GM15510 (cell line): Measurements from ENCODE around the gene NTN4.

Experiments used
- POLR2A ChIP-seq: IDR thresholded peaks from 3 replicates; pipeline ENCODE4 v1.6.1; 2011; ENCODE audit warnings: borderline replicate concordance; ENCODE audit not compliant: insufficient read length; ENCODE audit errors: extremely low read depth

NTN4 gene

DNA sequence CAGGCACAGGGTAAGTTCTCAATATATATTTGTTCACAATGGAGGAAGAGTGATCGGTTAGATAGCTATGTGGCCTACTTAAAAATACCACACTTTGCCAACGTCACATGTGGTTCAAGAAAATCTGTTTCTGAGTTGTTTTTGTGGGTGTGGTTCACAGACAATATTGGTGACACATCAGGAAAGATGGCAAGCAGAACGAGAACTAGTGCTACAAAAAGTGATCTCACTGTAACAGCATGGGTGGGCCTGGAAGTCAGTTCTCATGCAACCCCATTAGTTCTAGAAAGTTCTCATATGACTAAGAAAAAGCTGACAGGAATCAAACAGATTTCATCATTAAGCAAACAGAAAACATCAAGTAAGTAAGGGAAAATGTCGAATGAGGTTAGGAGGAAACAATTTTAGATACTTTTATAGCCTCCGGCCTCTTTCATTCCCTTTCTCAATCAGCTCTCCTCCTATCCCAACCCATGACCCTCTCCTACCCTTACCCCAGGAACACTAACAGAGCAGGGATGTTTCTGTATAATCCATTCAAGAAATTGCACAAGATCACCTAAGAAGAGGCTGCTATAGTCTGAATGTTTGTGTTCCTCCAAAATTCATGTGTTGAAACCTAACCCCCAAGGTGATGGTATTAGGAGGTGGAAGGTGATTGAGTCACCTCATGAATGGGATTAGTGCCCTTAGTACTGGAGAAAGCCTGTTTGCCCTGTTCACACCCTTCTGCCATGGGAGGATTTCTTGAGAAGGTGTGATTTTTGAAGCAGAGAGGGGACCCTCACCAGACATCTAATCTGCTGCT lies 15.5 kb upstream of the NTN4 start:
- TF ChIP-seq POLR2A = no peak

DNA sequence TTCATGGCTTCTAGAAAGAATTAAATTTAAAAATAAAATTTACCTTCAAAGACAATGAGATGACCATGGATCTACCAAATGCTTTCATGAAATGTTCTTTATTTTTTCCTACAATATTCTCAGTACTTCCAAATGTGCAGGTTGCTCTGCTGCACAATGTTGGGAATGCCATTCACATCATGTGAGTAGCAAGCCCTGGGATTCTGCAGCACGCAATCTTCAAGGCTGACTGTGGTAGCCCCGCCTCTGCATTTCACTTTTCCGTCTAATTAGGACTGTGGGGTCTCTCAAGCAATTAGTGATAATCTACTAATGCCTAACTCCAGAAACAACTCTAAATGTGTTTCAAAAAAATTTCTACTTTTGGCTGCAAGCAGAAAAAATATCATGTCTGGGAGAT lies 13.7 kb upstream of the NTN4 start:
- TF ChIP-seq POLR2A = no peak

DNA sequence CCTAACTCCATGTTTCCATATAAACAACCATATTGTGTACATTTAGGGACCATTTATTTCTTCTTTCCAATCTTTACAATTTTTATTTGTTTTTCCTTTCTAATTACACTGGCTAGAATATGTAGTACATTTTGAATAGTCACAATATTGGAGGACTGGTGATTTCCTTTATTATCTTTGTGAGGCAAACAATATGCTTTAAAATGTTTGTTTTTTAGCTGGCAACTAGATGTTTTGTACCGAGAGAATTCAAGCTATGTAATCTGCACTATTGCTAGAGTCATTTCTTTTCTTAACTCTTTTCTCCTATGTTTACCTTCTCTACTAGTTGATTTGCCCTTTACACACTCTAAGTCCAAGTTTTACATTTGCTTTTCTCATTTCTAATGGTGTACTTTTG lies 13.3 kb upstream of the NTN4 start:
- TF ChIP-seq POLR2A = no peak

DNA sequence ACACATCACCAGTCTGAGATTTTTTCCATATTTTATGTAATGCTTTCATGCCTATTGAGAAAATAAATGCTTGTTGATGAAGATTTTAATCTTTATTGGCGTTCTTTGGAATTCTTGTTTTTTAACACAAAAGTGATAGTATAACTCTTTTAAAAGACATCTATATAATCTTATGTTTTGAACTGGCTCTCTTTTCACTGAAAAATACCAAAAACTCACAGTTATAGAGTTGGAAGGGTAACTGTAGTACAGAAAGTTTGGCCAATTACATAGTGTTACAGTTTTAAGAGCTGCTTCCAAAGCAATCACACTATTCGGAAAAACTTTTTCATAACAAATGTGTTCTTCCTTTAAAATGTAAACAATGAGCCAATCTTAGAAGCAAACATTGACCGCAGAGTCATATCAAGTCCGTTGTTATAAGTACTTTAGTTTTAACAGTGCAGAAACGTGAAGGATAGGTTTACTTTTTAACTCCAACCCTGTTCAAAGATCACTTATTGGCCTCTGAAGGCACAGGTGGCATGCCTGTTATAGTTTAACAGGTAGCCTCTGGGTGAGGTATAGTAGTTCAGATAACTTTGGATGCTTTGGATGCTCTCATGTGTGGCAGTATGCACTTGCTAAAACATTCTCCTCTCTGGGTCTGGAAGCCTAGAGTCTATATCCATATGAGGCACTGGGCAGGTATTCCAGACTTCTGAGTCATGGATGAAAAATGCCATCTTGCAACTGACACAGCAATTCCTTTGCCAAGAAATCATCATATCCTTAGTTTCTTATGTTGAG lies 12.1 kb upstream of the NTN4 start:
- TF ChIP-seq POLR2A = no peak

DNA sequence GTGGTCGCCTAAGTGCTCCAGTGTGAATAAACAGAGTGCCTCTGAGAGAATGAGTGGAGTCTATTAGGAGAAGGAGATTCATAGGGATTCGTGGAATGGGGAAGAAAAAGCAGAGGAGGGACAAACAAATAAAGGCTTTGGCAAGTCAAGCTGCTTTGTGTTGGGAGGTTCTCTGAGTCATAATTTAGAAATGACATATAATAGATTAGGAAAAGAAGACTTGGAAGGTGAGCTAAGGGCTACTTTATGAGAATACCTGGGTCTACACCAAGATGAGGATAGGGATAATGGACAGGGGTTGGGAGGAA lies 6.4 kb upstream of the NTN4 start:
- no peak for TF ChIP-seq POLR2A

DNA sequence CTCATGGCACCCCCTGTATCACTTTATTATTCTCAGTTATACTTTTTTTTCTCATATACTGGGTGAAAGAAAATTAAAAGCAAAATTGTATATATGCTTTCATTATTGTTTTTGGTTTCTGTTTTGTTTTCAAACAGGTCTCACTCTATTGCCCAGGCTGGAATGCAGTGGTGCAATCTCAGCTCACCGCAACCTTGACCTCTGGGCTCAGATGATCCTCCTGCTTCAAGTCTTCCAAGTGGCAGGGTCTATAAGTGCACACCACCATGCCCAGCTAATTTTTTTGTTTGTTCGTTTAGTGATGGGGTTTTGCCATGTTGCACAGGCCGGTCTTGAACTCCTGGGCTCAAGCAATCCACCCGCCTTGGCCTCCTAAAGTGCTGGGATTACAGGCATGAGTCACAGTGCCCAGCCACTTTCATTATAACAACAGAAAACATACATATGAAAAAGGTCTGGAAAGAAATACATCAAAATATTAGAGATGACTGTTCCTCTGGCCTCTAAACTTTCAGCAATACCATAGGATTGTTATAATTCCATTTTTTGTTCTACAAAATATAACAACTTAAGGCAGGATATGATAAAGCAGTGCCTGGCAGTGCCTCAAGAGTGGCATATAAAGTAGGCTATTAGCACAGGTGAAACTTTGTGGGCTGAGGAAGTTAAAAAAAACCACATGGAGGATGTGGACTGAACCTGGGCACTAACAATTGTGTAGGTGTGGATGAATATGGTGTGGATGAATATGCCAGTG lies 5.8 kb upstream of the NTN4 start:
- TF ChIP-seq POLR2A = no peak

DNA sequence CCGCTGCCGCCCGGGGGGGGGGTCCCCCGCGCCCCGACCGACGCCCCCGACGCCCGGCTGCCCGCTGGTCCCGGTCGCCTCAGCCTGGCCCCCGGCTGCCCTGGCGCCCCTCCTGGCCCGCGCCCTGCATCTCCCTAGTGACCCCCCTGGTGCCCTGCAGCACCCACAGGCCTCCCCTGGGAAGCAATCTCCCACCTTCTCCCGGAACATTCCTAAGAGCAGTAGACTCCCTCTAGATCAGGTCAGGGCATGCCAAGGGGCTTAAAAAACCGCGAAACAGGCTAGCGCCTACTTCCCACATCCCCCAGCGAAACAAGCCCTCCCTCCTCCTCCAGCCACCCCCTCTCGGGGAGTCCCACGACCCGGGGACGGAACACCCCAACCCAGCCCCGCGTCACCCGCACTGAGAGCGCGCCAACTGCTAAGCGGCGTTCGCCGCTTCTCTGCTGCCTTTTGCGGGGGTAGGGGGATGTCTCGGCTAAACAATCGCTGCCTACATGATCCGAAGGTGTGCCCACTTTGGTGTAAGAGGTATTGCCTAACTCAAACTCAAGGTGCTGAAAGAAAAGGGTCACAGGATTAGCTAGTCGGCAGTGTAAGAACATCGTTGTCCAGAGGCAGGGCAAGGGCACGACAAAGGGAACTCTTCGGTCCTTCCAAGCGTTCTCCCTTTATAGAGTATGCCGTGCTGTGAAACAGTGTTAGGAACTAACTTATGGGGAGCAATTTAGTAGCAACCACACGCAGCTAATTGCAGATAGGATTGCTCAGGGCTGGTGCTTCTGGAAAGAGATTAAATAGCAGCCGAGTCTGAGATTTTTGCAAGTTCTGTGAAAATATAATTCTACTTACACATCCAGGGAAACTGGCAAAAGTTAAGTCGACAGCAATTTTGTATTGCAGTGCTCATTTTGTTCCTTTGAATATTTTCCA lies 619 bp upstream of the NTN4 start:
- TF ChIP-seq POLR2A = no peak

DNA sequence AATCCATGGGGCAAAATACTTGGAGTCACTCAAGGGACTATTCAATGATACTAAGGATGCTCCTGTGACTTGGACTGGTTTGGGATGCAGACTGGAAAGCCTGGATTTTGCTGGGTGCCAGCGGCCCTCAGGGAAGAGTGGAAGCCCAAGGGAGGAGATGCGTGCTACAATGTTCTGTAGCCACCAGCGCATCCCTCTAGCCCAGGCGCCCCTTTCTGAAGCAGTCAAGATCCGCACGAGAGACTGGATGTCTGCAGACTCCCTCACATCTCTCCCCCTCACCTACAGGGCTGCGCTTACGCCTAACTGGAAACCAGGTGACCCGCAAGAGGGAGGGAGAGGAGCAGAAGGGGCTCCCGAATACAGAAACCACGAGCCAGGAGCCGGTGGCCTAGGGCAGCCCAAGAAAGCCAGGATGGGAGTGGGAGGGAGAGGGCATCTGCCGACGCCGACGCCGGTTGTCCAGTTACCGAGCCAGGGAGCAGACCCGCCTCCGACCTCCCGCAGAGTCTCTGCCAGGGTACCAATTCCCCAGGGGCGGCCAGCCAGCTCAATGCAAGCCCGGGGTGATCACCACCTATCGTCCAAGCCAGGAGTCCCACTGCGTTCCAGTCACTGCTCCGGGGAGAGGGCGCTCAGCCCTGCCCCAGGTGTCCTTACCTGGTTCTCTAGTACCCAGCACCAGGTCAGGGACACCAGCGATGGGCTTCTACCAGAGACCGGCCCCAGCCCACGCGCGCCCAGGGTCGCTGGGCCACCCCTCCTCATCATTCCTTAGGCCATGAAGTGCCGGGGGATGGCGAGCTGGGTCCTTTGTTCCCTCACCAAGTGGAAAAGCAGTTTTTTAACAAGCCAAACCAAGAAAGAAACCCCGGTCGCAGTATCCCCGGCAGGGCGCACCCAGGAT lies 1.2 kb downstream of the NTN4 start:
- TF ChIP-seq POLR2A = no peak

DNA sequence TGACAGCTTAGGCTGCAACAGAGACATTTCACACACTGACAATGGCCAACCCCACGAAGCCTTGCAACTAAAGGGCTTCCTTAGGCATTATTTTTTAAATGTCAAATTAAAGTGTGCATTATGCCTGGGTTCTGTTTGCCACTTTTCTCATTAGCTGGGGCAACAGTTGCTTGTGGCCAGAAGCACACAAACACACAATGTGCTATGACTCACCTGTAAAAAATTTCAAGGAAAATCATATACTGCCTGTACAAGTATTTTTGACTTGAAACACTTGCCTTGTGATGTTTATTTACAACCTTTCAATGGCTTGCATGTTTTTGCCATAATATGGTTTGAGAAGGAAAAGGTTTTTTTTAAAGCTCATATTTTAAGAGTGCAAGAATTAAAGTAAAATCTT lies 1.9 kb downstream of the NTN4 start:
- no peak for TF ChIP-seq POLR2A

DNA sequence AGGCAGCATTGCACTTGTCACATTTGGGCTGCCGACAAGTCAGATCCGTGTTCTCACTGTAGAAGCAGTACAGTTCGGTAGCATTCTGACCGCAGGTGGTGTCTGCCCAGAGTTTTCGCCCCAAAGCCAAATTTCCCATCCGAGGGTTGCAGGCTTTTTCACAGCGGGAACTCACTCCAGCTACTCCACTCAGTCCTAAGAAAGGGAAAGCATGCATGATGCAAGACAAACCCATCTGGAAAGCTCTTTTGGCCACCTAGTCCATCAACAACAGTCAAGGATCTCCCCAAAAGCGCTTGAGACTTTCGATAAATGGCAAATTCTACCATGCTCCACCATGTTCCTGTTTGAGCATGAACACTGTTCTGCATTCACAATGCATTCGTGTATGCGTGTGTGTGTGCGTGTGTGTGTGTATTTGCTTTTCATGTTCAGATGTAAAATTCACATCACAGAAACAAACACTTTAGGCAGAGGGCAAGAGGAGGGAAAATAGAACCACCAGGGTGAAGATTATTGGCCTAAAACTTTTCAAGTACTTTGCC lies 3.2 kb downstream of the NTN4 start:
- no peak for TF ChIP-seq POLR2A

DNA sequence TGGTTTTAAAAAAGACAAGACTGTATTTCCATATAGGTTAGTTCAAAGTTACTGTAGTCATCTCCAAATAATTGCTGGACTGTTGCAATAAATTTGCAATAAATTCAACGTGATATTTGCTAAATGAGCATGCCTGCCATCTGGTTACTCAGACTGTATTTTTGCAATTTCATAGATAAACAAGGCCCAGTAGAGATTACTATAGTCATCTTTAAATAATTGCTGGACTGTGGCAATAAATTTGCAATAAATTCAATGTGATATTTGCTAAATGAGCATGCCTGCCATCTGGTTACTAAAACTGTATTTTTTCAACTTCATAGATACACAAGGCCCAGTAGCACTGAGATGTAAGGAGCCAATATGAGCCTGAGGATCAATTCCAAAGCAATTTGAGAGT lies 5.6 kb downstream of the NTN4 start:
- no peak for TF ChIP-seq POLR2A

DNA sequence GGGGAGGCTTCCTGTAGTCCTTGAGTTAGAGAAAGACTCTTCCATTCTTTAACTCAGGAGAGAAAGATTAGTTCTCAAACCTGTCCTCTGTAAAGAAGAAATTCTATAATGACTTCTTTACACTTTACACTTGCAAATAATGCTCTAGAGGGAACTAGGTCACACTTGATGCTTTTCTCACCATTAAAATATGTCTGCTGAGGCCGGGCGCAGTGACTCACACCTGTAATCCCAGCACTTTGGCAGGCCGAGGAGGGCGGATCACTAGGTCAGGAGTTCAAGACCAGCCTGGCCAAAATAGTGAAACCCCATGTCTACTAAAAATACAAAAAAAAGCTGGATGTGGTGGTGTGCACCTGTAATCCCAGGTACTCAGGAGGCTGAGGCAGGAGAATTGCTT lies 6.3 kb downstream of the NTN4 start:
- TF ChIP-seq POLR2A = no peak
